Caco-2 (cell line): Measurements from ENCODE around the gene ATG101. TPM values are rescaled to one million over a fixed set of nuclear protein-coding genes. Genes with fewer than 3 reads are reported as not detected.

ENCODE experiments used
- BruUV-seq: library from RNA; stranded (reverse); fragments of 400-500 nt; replicated peaks from 2 replicates; lab custom pipeline; 2021; lab: Mats Ljungman, UMichigan
- CTCF ChIA-PET: fragments of 300-600 bp; sonication (Branson Sonifier 250); formaldehyde crosslinking; loops from one replicate; lab custom pipeline; 2022; ENCODE audit warnings: antibody characterized with exemption; lab: Charles Lee
- POLR2A ChIA-PET: fragments of 300-600 bp; sonication (Branson Sonifier 250); formaldehyde crosslinking; loops from one replicate; lab custom pipeline; 2022; ENCODE audit warnings: antibody characterized with exemption; lab: Charles Lee
- DNase-seq, 2 experiments: peaks; one replicate each; pipeline versions ENCODE4 v3.0.0 to v3.0.0-alpha.2; 2020 to 2022
- H3K27me3 ChIP-seq: replicated peaks from 2 replicates; pipeline ENCODE4 v1.6.0; 2011; ENCODE audit warnings: low read length; ENCODE audit not compliant: control insufficient read depth, insufficient read depth
- H3K36me3 ChIP-seq: 2 replicates; pipeline ENCODE4 v1.5.1; 2011; ENCODE audit warnings: low read length; ENCODE audit not compliant: control insufficient read depth, insufficient read depth
- H3K4me1 ChIP-seq: fragments of 250-450 bp; sonication (Bioruptor Pico); 2 replicates; pipeline ENCODE4 v1.5.1; 2020; ENCODE audit warnings: mild to moderate bottlenecking
- H3K4me3 ChIP-seq: 2 replicates; pipeline ENCODE4 v1.5.1; 2011; ENCODE audit warnings: low read depth, mild to moderate bottlenecking, control low read depth, low read length
- H3K9me3 ChIP-seq: fragments of 250-450 bp; sonication (Bioruptor Pico); 2 replicates; pipeline ENCODE4 v1.5.1; 2020; ENCODE audit warnings: mild to moderate bottlenecking, moderate library complexity
- H3K27ac Mint-ChIP-seq: one replicate; pipeline ENCODE4 v1.8.0; 2022; ENCODE audit warnings: mixed read lengths; ENCODE audit not compliant: unreplicated experiment
- H3K27me3 Mint-ChIP-seq: one replicate; pipeline ENCODE4 v1.8.0; 2022; ENCODE audit warnings: mixed read lengths; ENCODE audit not compliant: insufficient read depth, unreplicated experiment
- H3K36me3 Mint-ChIP-seq: one replicate; pipeline ENCODE4 v1.8.0; 2022; ENCODE audit warnings: mild to moderate bottlenecking, mixed read lengths; ENCODE audit not compliant: insufficient read depth, unreplicated experiment
- H3K4me1 Mint-ChIP-seq: one replicate; pipeline ENCODE4 v1.8.0; 2022; ENCODE audit warnings: low read depth, mixed read lengths; ENCODE audit not compliant: unreplicated experiment
- H3K4me3 Mint-ChIP-seq: one replicate; pipeline ENCODE4 v1.8.0; 2022; ENCODE audit warnings: mild to moderate bottlenecking, moderate library complexity, mixed read lengths; ENCODE audit not compliant: unreplicated experiment
- H3K9me3 Mint-ChIP-seq: one replicate; pipeline ENCODE4 v1.8.0; 2022; ENCODE audit warnings: mixed read lengths; ENCODE audit not compliant: unreplicated experiment
- intact Hi-C: fragments of 100-400 bp; cut with micrococcal nuclease; formaldehyde crosslinking; loops from one replicate; pipeline ENCODE4 v1.10.0; 2022; ENCODE audit not compliant: unreplicated experiment
- total RNA-seq: library from RNA; stranded (reverse); gene quantifications from 2 replicates; pipeline ENCODE4 v1.2.3, GENCODE V29; 2022
- TF ChIP-seq, protein P1 (sequence below), 2 experiments: fragments of 200-600 bp in 1 of 2; IDR thresholded peaks; 1 replicate in 1 of 2; 2 replicates in 1 of 2; pipeline versions ENCODE4 v1.5.1 to v1.8.0; 2011 to 2022; ENCODE audit warnings: antibody characterized with exemption in 1 of 2, control low read depth in 1 of 2, inconsistent platforms in 1 of 2, low read depth in 1 of 2, low read length in 1 of 2, mild to moderate bottlenecking in 1 of 2, moderate library complexity in 1 of 2; ENCODE audit not compliant: insufficient read depth in 1 of 2, severe bottlenecking in 1 of 2, unreplicated experiment in 1 of 2

The ATG101 gene
- total RNA-seq, 1 experiment from 2014 or later = 78.0 TPM

- DNase-seq = no peak
- Mint-ChIP-seq H3K4me3 (no peak within 1 kb of the TSS), H3K4me1 (peaks cover 7% of the 10 kb centered on the region), H3K9me3 (no peaks in the 10 kb centered on the region), H3K36me3 (peaks cover 29% of the 10 kb centered on the region), H3K27me3 (no peaks in the 10 kb centered on the region), H3K27ac (no peak within 1 kb of the TSS)
- no peaks in the 10 kb centered on the region for H3K4me1 ChIP-seq
- H3K36me3 ChIP-seq = peaks cover 2% of the 10 kb centered on the region; the same call in 1 of the 2 replicates
- no TSS peak for BruUV-seq
- TF ChIP-seq, protein P1, sequence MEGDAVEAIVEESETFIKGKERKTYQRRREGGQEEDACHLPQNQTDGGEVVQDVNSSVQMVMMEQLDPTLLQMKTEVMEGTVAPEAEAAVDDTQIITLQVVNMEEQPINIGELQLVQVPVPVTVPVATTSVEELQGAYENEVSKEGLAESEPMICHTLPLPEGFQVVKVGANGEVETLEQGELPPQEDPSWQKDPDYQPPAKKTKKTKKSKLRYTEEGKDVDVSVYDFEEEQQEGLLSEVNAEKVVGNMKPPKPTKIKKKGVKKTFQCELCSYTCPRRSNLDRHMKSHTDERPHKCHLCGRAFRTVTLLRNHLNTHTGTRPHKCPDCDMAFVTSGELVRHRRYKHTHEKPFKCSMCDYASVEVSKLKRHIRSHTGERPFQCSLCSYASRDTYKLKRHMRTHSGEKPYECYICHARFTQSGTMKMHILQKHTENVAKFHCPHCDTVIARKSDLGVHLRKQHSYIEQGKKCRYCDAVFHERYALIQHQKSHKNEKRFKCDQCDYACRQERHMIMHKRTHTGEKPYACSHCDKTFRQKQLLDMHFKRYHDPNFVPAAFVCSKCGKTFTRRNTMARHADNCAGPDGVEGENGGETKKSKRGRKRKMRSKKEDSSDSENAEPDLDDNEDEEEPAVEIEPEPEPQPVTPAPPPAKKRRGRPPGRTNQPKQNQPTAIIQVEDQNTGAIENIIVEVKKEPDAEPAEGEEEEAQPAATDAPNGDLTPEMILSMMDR (IDR thresholded peaks at IDR 0.05; ENCODE audit: insufficient read depth in 1 of 2, low read depth in 1 of 2, low read length in 1 of 2, severe bottlenecking in 1 of 2, unreplicated experiment in 1 of 2) = no peak
- ChIA-PET POLR2A (interaction anchor here (0.6 kb wide), 1 partner anchor 52 kb away, joined by 4 read pairs; no protein-coding TSS in a partner anchor), CTCF (interaction anchor here (0.6 to 1.4 kb wide), 3 partner anchors 29 to 54 kb away, joined by 3 read pairs; partner anchors contain the start of gene NR4A1)
- no peaks in the 10 kb centered on the region for H3K9me3 ChIP-seq
- no peak within 1 kb of the TSS for H3K4me3 ChIP-seq
- no peaks in the 10 kb centered on the region for H3K27me3 ChIP-seq
- intact Hi-C loops = no loop called here
Observed at GRCh38 chr12:52079576-52080402, 10.0 kb downstream of the ATG101 start, which contains the start of gene SMIM41. SMIM41 (plus strand) TSS chr12:52079704; CDS start chr12:52079780, 76 bp downstream.

DNA sequence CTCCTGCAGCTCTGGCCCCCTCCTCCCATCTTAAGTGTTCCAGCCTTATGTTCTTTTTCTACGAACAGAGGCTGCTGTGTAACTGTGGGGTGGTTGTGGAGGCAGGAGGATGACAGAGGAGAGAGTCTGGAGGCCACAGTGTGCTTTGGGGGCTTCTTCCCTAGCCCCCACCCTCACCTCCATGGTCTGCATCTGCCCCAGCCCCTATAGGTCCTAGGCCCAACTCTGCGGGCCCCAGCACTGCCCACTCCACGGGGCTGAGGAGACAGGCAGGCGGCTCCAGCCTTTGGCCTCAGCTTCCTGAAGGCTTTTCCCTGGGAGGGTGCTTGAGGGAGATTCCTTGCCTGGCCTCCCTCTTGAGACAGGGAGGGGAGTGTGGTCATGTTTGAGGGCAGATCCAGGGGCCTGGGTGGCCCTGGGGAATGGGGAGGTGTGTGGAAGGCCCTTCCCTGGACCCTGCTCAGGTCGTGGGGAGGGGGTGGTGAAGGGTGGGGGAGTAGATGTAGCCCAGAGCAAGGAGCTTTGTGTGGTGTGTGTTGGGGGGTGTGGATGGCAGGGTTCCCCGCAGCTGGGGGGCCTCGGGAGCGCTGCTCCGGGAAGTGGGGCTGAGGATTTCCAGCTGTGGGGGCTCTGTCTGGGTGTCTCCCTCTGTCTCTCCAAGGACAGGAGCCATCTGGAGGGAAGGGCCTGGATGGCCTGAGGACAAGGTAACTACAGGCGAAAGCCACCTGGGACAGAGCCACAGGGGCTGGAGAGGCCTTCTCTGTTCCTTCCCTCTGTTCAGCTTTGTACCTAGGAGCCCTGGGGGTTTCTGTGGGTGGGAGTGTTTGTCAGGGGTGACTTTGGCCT, 10.8 kb downstream of the ATG101 start:
- no peak overlapping the region for H3K4me3 ChIP-seq
- H3K4me1 Mint-ChIP-seq = peaks cover 7% of the 10 kb centered on the region
- no peaks in the 10 kb centered on the region for H3K27me3 Mint-ChIP-seq
- H3K4me1 ChIP-seq = no peaks in the 10 kb centered on the region
- no peak for DNase-seq
- intact Hi-C loops = no loop called here
- H3K4me3 Mint-ChIP-seq = no peak overlapping the region
- H3K9me3 Mint-ChIP-seq = no peaks in the 10 kb centered on the region
- H3K36me3 ChIP-seq = peaks cover 2% of the 10 kb centered on the region; the same call in 1 of the 2 replicates
- POLR2A ChIA-PET = interaction anchor here (0.5 to 0.6 kb wide), 2 partner anchors 13 to 53 kb away, joined by 3 to 4 read pairs; no protein-coding TSS in a partner anchor
- peaks cover 25% of the 10 kb centered on the region for H3K36me3 Mint-ChIP-seq
- BruUV-seq = no TSS peak
- no peak overlapping the region for H3K27ac Mint-ChIP-seq
- CTCF ChIA-PET = interaction anchor here (0.7 to 6.4 kb wide), 4 partner anchors 12 to 56 kb away, joined by 3 to 102 read pairs (median 10); no protein-coding TSS in a partner anchor
- H3K9me3 ChIP-seq = no peaks in the 10 kb centered on the region
- H3K27me3 ChIP-seq = no peaks in the 10 kb centered on the region
- TF ChIP-seq, protein P1 (IDR thresholded peaks at IDR 0.05; ENCODE audit: insufficient read depth in 1 of 2, low read depth in 1 of 2, low read length in 1 of 2, severe bottlenecking in 1 of 2, unreplicated experiment in 1 of 2) = no peak
